K562 (cell line): ENCODE measurements around the gene JUP. TPM values are rescaled to one million over a fixed set of nuclear protein-coding genes. Genes with fewer than 3 reads are reported as not detected.

Experiments
- FUS ChIP-seq: fragments of 200-400 bp; formaldehyde crosslinking; optimal IDR thresholded peaks from 2 replicates; pipeline ENCODE3; 2017; ENCODE audit warnings: low read depth, low read length
- HNRNPLL ChIP-seq: fragments of 200-400 bp; formaldehyde crosslinking; IDR thresholded peaks from 2 replicates; pipeline ENCODE4 v1.6.1; 2017; ENCODE audit warnings: low read length, low read depth, mild to moderate bottlenecking; ENCODE audit not compliant: poor library complexity, severe bottlenecking
- KHSRP ChIP-seq: fragments of 450-650 bp; IDR thresholded peaks from 2 replicates; pipeline ENCODE4 v1.6.1; 2017
- MEF2A ChIP-seq: IDR thresholded peaks from 2 replicates; pipeline ENCODE4 v1.6.1; 2011; ENCODE audit warnings: low read depth, mild to moderate bottlenecking, low read length, moderate library complexity; ENCODE audit not compliant: control insufficient read depth
- NCOA4 ChIP-seq: fragments of 450-650 bp; IDR thresholded peaks from 2 replicates; pipeline ENCODE4 v1.6.1; 2018; ENCODE audit warnings: mild to moderate bottlenecking; ENCODE audit not compliant: partially characterized antibody
- PTBP1 ChIP-seq: fragments of 200-400 bp; formaldehyde crosslinking; IDR thresholded peaks from 2 replicates; pipeline ENCODE4 v1.6.1; 2017; ENCODE audit warnings: low read depth, low read length
- TCF3 ChIP-seq: sonication (generic); formaldehyde crosslinking; IDR thresholded peaks from 2 replicates; pipeline ENCODE4 v1.4.0; 2020; ENCODE audit warnings: mild to moderate bottlenecking, missing genetic modification reagents
- ZFP1 ChIP-seq: fragments of 450-650 bp; formaldehyde crosslinking; IDR thresholded peaks from 2 replicates; pipeline ENCODE4 v1.4.0; 2020; ENCODE audit warnings: mild to moderate bottlenecking, mixed read lengths
- polyA plus RNA-seq, 8 experiments: library from polyadenylated mRNA; depleted of rRNA in 4 of 8; stranded (reverse) in 5 of 8; unstranded in 3 of 8; fragments of >200 nt; fragmentation: Nextera tagmentation in 2 of 8; fragmentation: Illumina TruSeq in 1 of 8; extraction: Ambion mirVana in 2 of 8; extraction: Trizol in 1 of 8; gene quantifications; 2 replicates each; pipeline versions ENCODE4 v1.2.1 to v1.2.3, GENCODE V29; 2011 to 2014; ENCODE audit warnings: inconsistent platforms in 1 of 8, missing spikeins in 1 of 8
- total RNA-seq, 7 experiments: library from RNA; depleted of rRNA in 6 of 7; stranded (reverse); fragments of >200 nt in 6 of 7; fragmentation: Illumina TruSeq in 2 of 7; extraction: Trizol in 2 of 7; gene quantifications; 2 replicates each; pipeline versions ENCODE4 v1.2.1 to v1.2.3, GENCODE V29; 2011 to 2021; ENCODE audit warnings: low replicate concordance in 1 of 7
- TF ChIP-seq, protein P1 (sequence below): fragments of 200-800 bp; sonication (Bioruptor generic); IDR thresholded peaks from 2 replicates; pipeline ENCODE4 v1.6.1; 2017; ENCODE audit warnings: missing genetic modification characterization, missing compliant biosample characterization
- TF ChIP-seq, protein P2 (sequence below): sonication (generic); formaldehyde crosslinking; IDR thresholded peaks from 2 replicates; pipeline ENCODE4 v1.8.1; 2023; ENCODE audit warnings: mild to moderate bottlenecking, missing genetic modification reagents
- TF ChIP-seq, protein P3 (sequence below): sonication (generic); formaldehyde crosslinking; IDR thresholded peaks from 2 replicates; pipeline ENCODE4 v1.8.0; 2023; ENCODE audit warnings: mild to moderate bottlenecking, missing genetic modification reagents
- TF ChIP-seq, protein P4 (sequence below), 2 experiments: IDR thresholded peaks; 2 replicates each; pipeline ENCODE4 v1.6.1; 2012; ENCODE audit warnings: improper control_type of control experiment in 2 of 2, low read depth in 2 of 2, low read length in 2 of 2, borderline replicate concordance in 1 of 2
- TF ChIP-seq, protein P5 (sequence below): fragments of 450-650 bp; IDR thresholded peaks from 2 replicates; pipeline ENCODE4 v1.6.1; 2017; ENCODE audit warnings: mild to moderate bottlenecking, moderate library complexity
- TF ChIP-seq, protein P6 (sequence below): fragments of 450-650 bp; IDR thresholded peaks from 2 replicates; pipeline ENCODE4 v1.6.1; 2014; ENCODE audit warnings: low read depth, mild to moderate bottlenecking, moderate library complexity, borderline replicate concordance

Gene JUP
- total and polyA plus RNA-seq, 9 of the 15 experiments (the other 6 are each of a cell fraction or from before 2014, with no cell fraction given) = 6.4 to 177 (median 31.2) TPM

DNA sequence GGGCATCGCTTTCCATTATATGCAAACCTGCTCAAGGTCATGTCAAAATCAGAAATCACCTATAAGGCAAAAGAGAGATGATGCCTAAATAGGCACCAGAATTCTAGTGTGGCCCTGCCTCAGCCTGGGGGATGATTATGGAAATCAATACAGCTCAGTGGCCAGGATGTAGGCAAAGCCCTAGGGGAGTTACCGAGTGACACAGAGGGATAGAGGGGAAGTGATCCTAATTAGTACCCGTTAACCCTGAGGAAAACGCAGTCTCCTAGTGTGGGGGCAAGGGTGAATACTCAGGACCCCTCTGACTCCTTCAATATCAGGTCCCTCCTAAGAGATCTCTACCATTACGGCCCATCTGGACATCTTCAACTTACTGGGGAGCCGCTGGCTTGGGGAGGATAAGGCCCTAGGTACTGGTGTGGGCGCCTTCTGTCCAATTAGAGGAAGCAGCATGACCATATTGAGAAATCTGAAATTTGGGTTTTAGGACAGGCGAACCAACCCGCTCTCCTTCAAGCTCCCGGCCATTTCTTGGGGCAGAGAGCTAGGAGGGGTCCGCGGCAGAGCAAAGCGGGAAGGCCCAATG is 48.8 kb upstream of the JUP start (continued):
- TF ChIP-seq, protein P1, sequence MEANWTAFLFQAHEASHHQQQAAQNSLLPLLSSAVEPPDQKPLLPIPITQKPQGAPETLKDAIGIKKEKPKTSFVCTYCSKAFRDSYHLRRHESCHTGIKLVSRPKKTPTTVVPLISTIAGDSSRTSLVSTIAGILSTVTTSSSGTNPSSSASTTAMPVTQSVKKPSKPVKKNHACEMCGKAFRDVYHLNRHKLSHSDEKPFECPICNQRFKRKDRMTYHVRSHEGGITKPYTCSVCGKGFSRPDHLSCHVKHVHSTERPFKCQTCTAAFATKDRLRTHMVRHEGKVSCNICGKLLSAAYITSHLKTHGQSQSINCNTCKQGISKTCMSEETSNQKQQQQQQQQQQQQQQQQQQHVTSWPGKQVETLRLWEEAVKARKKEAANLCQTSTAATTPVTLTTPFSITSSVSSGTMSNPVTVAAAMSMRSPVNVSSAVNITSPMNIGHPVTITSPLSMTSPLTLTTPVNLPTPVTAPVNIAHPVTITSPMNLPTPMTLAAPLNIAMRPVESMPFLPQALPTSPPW (CRISPR knock-in tag) = no peak; the same call in 1 of the 2 replicates
- TF ChIP-seq PTBP1 = no peak
- TF ChIP-seq KHSRP = no peak
- no peak for TF ChIP-seq MEF2A
- no peak for TF ChIP-seq ZFP1
- TF ChIP-seq HNRNPLL = no peak
- TF ChIP-seq, protein P2, sequence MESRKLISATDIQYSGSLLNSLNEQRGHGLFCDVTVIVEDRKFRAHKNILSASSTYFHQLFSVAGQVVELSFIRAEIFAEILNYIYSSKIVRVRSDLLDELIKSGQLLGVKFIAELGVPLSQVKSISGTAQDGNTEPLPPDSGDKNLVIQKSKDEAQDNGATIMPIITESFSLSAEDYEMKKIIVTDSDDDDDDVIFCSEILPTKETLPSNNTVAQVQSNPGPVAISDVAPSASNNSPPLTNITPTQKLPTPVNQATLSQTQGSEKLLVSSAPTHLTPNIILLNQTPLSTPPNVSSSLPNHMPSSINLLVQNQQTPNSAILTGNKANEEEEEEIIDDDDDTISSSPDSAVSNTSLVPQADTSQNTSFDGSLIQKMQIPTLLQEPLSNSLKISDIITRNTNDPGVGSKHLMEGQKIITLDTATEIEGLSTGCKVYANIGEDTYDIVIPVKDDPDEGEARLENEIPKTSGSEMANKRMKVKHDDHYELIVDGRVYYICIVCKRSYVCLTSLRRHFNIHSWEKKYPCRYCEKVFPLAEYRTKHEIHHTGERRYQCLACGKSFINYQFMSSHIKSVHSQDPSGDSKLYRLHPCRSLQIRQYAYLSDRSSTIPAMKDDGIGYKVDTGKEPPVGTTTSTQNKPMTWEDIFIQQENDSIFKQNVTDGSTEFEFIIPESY (CRISPR knock-in tag) = no peak
- TF ChIP-seq, protein P3, sequence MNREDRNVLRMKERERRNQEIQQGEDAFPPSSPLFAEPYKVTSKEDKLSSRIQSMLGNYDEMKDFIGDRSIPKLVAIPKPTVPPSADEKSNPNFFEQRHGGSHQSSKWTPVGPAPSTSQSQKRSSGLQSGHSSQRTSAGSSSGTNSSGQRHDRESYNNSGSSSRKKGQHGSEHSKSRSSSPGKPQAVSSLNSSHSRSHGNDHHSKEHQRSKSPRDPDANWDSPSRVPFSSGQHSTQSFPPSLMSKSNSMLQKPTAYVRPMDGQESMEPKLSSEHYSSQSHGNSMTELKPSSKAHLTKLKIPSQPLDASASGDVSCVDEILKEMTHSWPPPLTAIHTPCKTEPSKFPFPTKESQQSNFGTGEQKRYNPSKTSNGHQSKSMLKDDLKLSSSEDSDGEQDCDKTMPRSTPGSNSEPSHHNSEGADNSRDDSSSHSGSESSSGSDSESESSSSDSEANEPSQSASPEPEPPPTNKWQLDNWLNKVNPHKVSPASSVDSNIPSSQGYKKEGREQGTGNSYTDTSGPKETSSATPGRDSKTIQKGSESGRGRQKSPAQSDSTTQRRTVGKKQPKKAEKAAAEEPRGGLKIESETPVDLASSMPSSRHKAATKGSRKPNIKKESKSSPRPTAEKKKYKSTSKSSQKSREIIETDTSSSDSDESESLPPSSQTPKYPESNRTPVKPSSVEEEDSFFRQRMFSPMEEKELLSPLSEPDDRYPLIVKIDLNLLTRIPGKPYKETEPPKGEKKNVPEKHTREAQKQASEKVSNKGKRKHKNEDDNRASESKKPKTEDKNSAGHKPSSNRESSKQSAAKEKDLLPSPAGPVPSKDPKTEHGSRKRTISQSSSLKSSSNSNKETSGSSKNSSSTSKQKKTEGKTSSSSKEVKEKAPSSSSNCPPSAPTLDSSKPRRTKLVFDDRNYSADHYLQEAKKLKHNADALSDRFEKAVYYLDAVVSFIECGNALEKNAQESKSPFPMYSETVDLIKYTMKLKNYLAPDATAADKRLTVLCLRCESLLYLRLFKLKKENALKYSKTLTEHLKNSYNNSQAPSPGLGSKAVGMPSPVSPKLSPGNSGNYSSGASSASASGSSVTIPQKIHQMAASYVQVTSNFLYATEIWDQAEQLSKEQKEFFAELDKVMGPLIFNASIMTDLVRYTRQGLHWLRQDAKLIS (CRISPR knock-in tag) = no peak
- TF ChIP-seq, protein P4, sequence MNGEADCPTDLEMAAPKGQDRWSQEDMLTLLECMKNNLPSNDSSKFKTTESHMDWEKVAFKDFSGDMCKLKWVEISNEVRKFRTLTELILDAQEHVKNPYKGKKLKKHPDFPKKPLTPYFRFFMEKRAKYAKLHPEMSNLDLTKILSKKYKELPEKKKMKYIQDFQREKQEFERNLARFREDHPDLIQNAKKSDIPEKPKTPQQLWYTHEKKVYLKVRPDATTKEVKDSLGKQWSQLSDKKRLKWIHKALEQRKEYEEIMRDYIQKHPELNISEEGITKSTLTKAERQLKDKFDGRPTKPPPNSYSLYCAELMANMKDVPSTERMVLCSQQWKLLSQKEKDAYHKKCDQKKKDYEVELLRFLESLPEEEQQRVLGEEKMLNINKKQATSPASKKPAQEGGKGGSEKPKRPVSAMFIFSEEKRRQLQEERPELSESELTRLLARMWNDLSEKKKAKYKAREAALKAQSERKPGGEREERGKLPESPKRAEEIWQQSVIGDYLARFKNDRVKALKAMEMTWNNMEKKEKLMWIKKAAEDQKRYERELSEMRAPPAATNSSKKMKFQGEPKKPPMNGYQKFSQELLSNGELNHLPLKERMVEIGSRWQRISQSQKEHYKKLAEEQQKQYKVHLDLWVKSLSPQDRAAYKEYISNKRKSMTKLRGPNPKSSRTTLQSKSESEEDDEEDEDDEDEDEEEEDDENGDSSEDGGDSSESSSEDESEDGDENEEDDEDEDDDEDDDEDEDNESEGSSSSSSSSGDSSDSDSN (IDR thresholded peaks at IDR 0.05; ENCODE audit: borderline replicate concordance in 1 of 2, low read depth in 2 of 2, low read length in 2 of 2) = no peak
- TF ChIP-seq NCOA4 = no peak
- TF ChIP-seq, protein P5, sequence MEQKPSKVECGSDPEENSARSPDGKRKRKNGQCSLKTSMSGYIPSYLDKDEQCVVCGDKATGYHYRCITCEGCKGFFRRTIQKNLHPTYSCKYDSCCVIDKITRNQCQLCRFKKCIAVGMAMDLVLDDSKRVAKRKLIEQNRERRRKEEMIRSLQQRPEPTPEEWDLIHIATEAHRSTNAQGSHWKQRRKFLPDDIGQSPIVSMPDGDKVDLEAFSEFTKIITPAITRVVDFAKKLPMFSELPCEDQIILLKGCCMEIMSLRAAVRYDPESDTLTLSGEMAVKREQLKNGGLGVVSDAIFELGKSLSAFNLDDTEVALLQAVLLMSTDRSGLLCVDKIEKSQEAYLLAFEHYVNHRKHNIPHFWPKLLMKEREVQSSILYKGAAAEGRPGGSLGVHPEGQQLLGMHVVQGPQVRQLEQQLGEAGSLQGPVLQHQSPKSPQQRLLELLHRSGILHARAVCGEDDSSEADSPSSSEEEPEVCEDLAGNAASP = no peak
- TF ChIP-seq, protein P6, sequence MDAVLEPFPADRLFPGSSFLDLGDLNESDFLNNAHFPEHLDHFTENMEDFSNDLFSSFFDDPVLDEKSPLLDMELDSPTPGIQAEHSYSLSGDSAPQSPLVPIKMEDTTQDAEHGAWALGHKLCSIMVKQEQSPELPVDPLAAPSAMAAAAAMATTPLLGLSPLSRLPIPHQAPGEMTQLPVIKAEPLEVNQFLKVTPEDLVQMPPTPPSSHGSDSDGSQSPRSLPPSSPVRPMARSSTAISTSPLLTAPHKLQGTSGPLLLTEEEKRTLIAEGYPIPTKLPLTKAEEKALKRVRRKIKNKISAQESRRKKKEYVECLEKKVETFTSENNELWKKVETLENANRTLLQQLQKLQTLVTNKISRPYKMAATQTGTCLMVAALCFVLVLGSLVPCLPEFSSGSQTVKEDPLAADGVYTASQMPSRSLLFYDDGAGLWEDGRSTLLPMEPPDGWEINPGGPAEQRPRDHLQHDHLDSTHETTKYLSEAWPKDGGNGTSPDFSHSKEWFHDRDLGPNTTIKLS = no peak
- no peak for TF ChIP-seq TCF3 (CRISPR knock-in tag)
- TF ChIP-seq FUS = no peak
